CD1c-positive myeloid dendritic cell (primary cell): ENCODE results near the gene PPP1R10.

ENCODE experiments used
- DNase-seq: peaks from one replicate; pipeline ENCODE4 v3.0.0-alpha.2; 2016; ENCODE audit errors: extremely low spot score

PPP1R10 gene

GRCh38 chr6:30556066-30556905 lies 60.8 kb downstream of the PPP1R10 start, which contains the start of gene GNL1:
GNL1 (minus strand) TSS chr6:30556489; CDS start chr6:30556203, 286 bp downstream.
- peak; percentile 97 for DNase-seq

- DNase-seq, result no peak
These were observed 61.3 kb downstream of the PPP1R10 start for GRCh38 chr6:30555816-30556065.

GRCh38 chr6:30554962-30555815 lies 61.9 kb downstream of the PPP1R10 start:
- peak; percentile 14 for DNase-seq

GRCh38 chr6:30554404-30554803 lies 62.6 kb downstream of the PPP1R10 start:
- DNase-seq, result no peak
